Transverse colon (tissue), 4 donors: ENCODE results near the gene GPRIN3.

Experiments used
- CTCF ChIP-seq, 5 experiments: fragments of 200-600 bp in 3 of 5; fragments of 450-650 bp in 2 of 5; sonication (generic) in 3 of 5; IDR thresholded peaks; 1 replicate in 2 of 5; 2 replicates in 3 of 5; pipeline ENCODE4 v1.5.1; 2016 to 2017; ENCODE audit warnings: antibody characterized with exemption in 5 of 5, inconsistent platforms in 3 of 5, mild to moderate bottlenecking in 2 of 5, moderate library complexity in 1 of 5
- EP300 ChIP-seq: sonication (generic); formaldehyde crosslinking; IDR thresholded peaks from one replicate; pipeline ENCODE4 v1.6.1; 2017; ENCODE audit warnings: antibody characterized with exemption, low read depth
- POLR2A ChIP-seq: fragments of 450-650 bp; IDR thresholded peaks from one replicate; pipeline ENCODE4 v1.6.1; 2016; ENCODE audit warnings: antibody characterized with exemption, mild to moderate bottlenecking, moderate library complexity
- POLR2AphosphoS5 ChIP-seq, 3 donors: sonication (generic); formaldehyde crosslinking; IDR thresholded peaks; one replicate each; pipeline ENCODE4 v1.6.1; 2016; ENCODE audit warnings: antibody characterized with exemption in 3 of 3

GRCh38 chr4:89245459-89245858 is 62.1 kb downstream of the GPRIN3 start:
- TF ChIP-seq CTCF (IDR thresholded peaks at IDR 0.05) (no peak), EP300 (no peak), POLR2AphosphoS5 (IDR thresholded peaks at IDR 0.05) (peak in 2 of 3 donors; percentile 27 to 53), POLR2A (no peak)
